Endometrial microvascular endothelial cells (primary cell): ENCODE data around the gene CEP68. TPM values are rescaled to one million over a fixed set of nuclear protein-coding genes. Genes with fewer than 3 reads are reported as not detected.

ENCODE experiments used
- in situ Hi-C: cut with HindIII; loops from 2 replicates; pipeline ENCODE4 v1.10.0; 2017; ENCODE audit warnings: low sequenced_read_pairs, low pct_unique_long_range_greater_than_20kb; ENCODE audit errors: inconsistent ontology term
- total RNA-seq: library from RNA; depleted of rRNA; stranded (reverse); fragments of >200 nt; gene quantifications from one replicate; pipeline ENCODE4 v1.2.3, GENCODE V29; 2015; ENCODE audit errors: inconsistent ontology term

Gene CEP68
- total RNA-seq, 1 donor from 2014 or later, result 7.3 TPM

- in situ Hi-C loops, result no loop called here
Observed at GRCh38 chr2:65054749-65055421, 1.3 kb upstream of the CEP68 start.

- in situ Hi-C loops, result no loop called here
Observed at GRCh38 chr2:65055422-65056214, 598 bp upstream of the CEP68 start.

- in situ Hi-C loops, result no loop called here
Observed at GRCh38 chr2:65057054-65057375, 799 bp downstream of the CEP68 start.

- in situ Hi-C loops, result no loop called here
Observed at GRCh38 chr2:65057391-65058052, 1.3 kb downstream of the CEP68 start.

GRCh38 chr2:65059071-65059470 is 2.9 kb downstream of the CEP68 start:
- in situ Hi-C loops, result no loop called here

GRCh38 chr2:65061146-65061909 is 5.1 kb downstream of the CEP68 start:
- in situ Hi-C loops, result no loop called here

GRCh38 chr2:65061910-65062339 is 5.7 kb downstream of the CEP68 start:
- in situ Hi-C loops, result no loop called here

GRCh38 chr2:65062843-65063825 is 6.9 kb downstream of the CEP68 start:
- in situ Hi-C loops, result no loop called here

- in situ Hi-C loops, result no loop called here
Observed at GRCh38 chr2:65064728-65065552, 8.7 kb downstream of the CEP68 start.

- in situ Hi-C loops, result no loop called here
Observed at GRCh38 chr2:65067806-65068553, 11.8 kb downstream of the CEP68 start.

- in situ Hi-C loops, result no loop called here
Observed at GRCh38 chr2:65069439-65069824, 13.2 kb downstream of the CEP68 start.

- in situ Hi-C loops, result no loop called here
Observed at GRCh38 chr2:65070172-65070830, 14.1 kb downstream of the CEP68 start.

- in situ Hi-C loops, result no loop called here
Observed at GRCh38 chr2:65070856-65071255, 14.6 kb downstream of the CEP68 start.

- in situ Hi-C loops, result no loop called here
Observed at GRCh38 chr2:65071499-65072180, 15.4 kb downstream of the CEP68 start.

GRCh38 chr2:65072181-65072970 is 16.2 kb downstream of the CEP68 start:
- in situ Hi-C loops, result no loop called here
